K562 (cell line): ENCODE measurements around the gene ZNF521.

ENCODE experiments used
- CTCF ChIP-seq, 3 experiments: IDR thresholded peaks in 2 of 3; conservative IDR thresholded peaks in 1 of 3; 2 replicates each; pipeline ENCODE4 v1.5.1; 2011 to 2012; ENCODE audit warnings: low read length in 3 of 3, mild to moderate bottlenecking in 3 of 3, control low read depth in 2 of 3, improper control_type of control experiment in 1 of 3, inconsistent platforms in 1 of 3, low read depth in 1 of 3, mixed read lengths in 1 of 3, moderate library complexity in 1 of 3; ENCODE audit not compliant: insufficient read depth in 2 of 3
- MAFF ChIP-seq: IDR thresholded peaks from 2 replicates; pipeline ENCODE4 v1.6.1; 2012; ENCODE audit warnings: low read length, improper control_type of control experiment
- REST ChIP-seq, 2 experiments: fragments of 450-650 bp; formaldehyde crosslinking in 1 of 2; IDR thresholded peaks; 2 replicates each; pipeline versions ENCODE4 v1.4.0 to v1.6.1; 2014 to 2020; ENCODE audit warnings: mild to moderate bottlenecking in 2 of 2, borderline replicate concordance in 1 of 2, low read depth in 1 of 2
- TSHZ1 ChIP-seq: fragments of 250-450 bp; sonication (Bioruptor Pico); IDR thresholded peaks from 2 replicates; pipeline ENCODE4 v1.4.0; 2020; ENCODE audit warnings: mild to moderate bottlenecking, moderate library complexity

- no peak for TF ChIP-seq CTCF (IDR thresholded peaks at IDR 0.05 in 2 of 3, conservative IDR thresholded peaks at IDR 0.05 in 1 of 3; ENCODE audit: insufficient read depth in 2 of 3, low read depth in 1 of 3, low read length in 3 of 3)
- no peak for TF ChIP-seq REST (IDR thresholded peaks at IDR 0.05; ENCODE audit: borderline replicate concordance)
- no peak for TF ChIP-seq REST (CRISPR knock-in tag; IDR thresholded peaks at IDR 0.05; ENCODE audit: low read depth)
- TF ChIP-seq MAFF, result no peak
- no peak for TF ChIP-seq TSHZ1 (CRISPR knock-in tag)
Observed at GRCh38 chr18:25275412-25276001, 76.5 kb downstream of the ZNF521 start.
